Measurements from ENCODE around the gene RGL2.
"Not testable (repeated sequence)": the region's sequence is repeated elsewhere in the genome, so short reads cannot be mapped to it uniquely, and the experiment has no call there.

RGL2 gene

GRCh38 chr6:33290459-33290858 lies 8.3 kb downstream of the RGL2 start:
- no peak for DNase-seq

DNA sequence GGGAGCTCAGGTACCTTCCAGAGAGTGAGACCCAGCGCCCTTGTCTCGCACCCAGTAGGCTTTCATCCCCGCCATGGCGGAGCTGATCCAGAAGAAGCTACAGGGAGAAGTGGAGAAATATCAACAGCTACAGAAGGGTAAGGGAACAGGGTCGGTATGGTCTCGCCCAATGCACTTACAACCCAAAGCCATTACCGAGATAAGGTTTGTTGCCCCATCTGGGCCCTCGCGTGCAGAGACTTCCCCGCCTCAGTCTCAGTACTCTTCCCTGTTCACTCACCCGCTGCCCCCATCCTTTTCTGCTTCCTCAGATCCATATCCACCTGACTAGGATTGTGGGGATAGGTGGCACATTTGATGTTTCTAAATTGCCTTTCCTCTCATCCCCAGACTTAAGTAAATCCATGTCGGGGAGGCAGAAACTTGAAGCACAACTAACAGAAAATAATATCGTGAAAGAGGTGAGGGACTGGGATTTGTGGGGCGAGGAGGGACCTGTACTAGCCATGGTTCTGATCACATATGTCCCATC lies 8.9 kb downstream of the RGL2 start:
- DNase-seq, result no peak

DNA sequence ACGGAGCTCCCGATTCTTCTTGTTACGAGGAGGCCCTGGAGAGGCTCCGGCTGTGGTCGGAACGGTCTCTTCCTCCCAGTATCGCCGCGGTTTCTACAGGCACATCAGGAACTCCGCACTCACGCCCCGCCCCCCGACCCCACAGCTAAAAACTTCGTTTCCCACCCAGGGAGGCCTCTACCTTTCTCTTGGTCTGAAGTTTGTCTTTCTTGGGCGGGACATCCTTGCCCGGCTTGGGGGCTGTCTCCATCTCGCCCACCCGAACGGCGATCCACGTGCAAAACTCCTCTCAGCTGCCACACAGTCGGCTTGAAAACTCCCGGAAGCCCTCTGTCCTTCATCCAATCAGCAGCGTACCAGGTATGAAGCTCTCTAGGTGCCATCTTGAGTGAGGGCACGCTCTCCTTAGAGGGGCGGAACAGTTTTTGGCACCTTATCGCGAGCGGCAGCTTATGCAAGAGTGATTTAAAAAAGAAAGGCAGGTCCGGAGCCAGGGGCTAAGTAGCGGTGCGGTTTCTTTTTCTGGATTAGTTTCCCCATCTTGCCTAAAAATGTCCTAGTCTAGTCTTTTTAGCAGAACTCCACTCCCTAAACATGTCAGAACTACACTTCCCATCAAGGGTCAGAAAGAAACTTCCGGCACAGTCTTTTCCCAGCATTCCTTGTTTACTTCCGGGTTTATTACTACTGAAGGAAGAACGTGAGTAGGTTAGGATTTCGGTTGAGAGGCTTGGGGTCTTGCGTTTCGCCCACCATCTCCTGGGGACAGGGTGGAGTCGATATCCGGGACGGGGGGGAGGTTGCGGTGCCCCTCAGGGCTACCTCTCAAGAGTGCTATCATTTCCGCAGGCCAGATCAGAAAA lies 9.6 kb downstream of the RGL2 start, which contains the start of the genes PFDN6 and WDR46:
TSS of gene PFDN6 (plus strand) at position 681 of the 863 bp plus-strand sequence. CDS start 256 bp downstream, outside the sequence.
TSS of gene WDR46 (minus strand) at position 319 of the 863 bp plus-strand sequence. CDS start at position 250, 69 bp downstream.
- DNase-seq, result peak; percentile 88

DNA sequence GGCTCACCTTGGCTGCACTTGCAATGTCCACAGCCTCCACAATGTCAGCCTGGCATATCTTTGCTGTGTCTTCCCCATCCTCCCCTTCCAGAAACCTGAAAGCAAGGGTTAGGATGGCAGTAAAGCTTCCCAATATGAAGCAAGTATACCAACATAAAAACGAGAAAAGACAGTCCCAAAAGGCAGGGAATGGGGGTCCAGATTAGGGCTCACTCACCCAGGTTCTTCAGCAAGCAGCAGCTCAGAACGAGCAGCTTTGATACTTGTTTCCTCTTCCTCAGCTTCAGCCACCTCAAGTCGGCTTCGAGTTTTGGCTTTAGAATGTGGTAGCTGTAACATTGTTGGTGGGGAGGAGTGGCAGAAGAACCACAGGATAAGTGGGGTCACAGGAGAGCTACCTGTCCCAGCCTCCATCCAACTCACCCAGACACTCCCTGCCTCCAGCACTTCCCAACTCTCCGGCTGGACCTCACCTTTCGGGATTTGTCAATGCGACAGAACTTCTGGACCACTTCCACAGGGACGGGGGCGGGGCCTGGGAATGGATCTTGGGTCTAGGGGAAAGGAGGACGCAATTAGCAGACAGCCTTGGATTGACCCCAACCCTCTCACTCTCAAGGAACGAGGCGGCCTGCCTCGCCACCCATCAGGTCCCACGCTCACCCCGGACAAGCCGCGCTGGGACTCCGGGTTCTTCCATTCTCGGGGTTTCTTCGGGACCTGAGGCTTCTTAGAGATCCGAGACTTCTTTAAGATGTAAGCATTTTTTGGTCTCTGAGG lies 10.4 kb downstream of the RGL2 start:
- DNase-seq, result no peak

- no peak for DNase-seq
These were observed 11.5 kb downstream of the RGL2 start for GRCh38 chr6:33286946-33287914.

- not testable (repeated sequence) for DNase-seq
These were observed 13.5 kb downstream of the RGL2 start for GRCh38 chr6:33285214-33285613.

DNA sequence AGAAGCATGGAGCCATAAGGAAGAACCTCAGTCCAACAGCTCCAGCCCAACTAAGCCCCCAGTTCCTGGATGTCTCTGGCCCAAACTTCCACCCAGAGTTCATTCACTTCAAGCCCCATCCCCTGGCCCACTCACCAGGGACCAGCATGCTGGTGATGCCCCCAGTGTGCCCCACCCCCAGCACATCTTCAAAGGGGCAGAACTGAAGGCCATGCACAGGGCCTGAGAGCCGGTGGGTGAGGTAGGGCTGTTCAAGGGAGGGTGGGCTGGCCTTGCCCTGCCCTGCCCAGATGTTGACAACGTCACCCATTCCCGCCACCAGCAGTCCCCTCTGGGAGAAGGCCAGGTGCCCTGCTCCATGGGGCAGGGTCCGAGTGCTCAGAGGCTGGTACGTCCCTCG lies 18.2 kb downstream of the RGL2 start:
- DNase-seq, result no peak

DNA sequence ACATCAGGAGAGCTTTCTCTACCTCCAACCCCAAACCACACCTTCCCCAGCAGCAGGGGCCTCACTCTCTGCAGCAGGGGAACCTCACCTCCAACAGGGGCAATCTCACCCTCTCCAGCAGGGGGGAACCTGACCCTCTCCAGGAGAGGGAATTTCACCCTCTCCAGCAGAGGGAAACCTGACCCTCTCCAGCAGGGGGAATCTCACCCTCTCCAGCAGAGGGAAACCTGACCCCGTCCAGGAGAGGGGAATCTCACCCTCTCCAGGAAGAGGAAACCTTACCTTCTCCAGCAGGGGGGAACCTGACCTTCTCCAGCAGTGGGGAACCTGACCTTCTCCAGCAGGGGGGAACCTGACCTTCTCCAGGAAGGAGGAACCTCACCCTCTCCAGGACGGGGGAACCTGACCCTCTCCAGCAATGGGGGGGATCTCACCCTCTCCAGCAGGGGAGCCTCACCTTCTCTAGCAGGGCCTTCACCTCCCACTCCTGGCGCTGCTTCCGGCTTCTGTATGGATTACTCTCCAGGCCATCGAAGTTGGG lies 18.7 kb downstream of the RGL2 start:
- peak; percentile 42 for DNase-seq

DNA sequence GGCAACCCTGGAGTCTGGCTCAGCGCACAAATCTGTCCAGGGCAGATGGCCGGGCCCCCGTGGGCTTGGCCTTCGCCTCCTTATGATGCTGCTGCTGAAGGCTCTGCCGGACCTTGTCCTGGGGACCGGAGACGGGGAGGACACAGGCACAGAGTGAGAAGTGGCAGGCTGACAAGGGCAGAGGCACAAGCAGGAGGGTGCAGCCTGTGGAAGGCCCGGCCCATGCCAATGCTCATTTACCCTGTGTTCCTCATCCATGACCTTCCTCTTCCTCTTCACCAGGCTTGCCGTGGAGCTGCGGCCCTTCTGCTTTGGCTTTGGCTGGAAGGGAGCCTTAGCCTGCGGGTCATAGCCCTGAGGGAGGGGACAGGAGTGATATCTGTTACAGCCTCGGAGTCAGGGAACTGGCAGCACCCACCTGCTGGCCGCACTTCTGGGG lies 19.5 kb downstream of the RGL2 start:
- DNase-seq, result no peak

DNA sequence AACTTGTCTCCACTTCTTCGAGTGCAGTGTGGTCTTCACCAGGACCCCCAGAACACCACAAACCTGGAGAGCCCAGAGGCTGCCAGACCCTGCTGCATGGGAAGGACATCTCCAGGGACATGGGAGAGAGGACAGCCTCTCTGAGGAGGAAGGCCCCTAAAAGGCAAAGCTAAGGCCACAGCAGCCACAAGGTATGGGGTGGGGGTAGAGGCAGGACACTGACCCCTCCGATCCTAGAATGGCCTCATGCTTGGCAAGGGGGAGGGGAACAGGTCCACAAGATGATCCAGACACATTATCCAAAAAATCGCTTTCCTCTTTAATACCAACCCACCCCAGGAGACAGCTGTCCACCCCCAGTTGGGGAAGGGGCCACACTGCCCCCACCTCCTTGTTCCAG lies 19.9 kb downstream of the RGL2 start:
- no peak for DNase-seq

DNA sequence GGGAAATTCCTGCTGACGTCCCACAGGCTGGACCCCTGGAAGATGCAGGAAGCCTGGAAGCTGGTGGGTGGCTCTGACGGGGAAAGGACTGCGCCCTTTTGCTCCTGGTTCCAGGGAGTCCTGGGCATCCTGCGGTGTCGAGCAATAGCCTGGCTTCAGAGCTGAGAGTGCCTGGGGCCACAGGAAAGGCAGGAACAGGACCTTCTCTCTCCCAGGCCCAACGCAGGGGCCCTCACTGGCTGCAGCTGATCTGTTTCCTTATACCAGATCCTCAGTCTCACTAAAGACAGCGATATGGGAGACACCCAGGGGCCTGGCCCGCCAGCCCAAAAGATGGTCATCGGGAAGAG lies 20.4 kb downstream of the RGL2 start:
- no peak for DNase-seq

DNA sequence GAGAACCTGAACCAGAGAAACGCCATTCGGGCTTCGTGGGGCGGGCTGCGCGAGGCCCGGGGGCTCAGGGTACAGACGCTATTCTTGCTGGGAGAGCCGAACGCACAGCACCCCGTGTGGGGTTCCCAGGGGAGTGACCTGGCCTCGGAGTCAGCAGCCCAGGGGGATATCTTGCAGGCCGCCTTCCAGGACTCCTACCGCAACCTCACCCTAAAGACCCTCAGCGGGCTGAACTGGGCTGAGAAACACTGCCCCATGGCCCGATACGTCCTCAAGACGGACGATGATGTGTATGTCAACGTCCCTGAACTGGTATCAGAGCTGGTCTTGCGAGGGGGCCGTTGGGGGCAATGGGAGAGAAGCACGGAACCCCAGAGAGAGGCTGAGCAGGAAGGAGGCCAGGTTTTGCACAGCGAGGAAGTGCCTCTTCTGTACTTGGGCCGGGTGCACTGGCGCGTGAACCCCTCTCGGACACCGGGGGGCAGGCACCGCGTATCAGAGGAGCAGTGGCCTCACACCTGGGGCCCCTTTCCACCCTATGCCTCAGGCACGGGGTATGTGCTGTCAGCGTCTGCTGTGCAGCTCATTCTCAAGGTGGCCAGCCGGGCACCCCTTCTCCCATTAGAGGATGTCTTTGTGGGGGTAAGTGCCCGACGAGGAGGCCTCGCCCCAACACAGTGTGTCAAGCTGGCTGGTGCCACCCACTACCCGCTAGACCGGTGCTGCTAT lies 20.9 kb downstream of the RGL2 start:
- DNase-seq, result no peak

- peak; percentile 69 for DNase-seq
These were observed 21.7 kb downstream of the RGL2 start, which contains the start of gene B3GALT4 for GRCh38 chr6:33276864-33277662. Gene B3GALT4 (plus strand): TSS chr6:33277123. CDS start chr6:33277420, 297 bp downstream.

DNA sequence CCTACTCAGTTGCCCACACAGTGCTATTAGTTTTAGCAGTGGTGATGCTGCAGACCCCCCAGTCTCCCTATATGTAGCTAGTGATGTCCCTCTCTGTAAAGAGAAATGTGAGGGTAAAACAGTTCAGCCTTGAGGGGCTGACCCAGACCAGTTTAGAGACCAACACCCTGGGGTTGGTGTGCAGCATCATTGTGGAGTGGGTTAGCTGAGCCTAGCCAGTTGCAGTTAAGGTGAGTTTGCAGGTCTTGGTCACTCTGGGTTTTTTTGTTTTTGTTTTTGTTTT lies 22.2 kb downstream of the RGL2 start:
- DNase-seq, result no peak

DNA sequence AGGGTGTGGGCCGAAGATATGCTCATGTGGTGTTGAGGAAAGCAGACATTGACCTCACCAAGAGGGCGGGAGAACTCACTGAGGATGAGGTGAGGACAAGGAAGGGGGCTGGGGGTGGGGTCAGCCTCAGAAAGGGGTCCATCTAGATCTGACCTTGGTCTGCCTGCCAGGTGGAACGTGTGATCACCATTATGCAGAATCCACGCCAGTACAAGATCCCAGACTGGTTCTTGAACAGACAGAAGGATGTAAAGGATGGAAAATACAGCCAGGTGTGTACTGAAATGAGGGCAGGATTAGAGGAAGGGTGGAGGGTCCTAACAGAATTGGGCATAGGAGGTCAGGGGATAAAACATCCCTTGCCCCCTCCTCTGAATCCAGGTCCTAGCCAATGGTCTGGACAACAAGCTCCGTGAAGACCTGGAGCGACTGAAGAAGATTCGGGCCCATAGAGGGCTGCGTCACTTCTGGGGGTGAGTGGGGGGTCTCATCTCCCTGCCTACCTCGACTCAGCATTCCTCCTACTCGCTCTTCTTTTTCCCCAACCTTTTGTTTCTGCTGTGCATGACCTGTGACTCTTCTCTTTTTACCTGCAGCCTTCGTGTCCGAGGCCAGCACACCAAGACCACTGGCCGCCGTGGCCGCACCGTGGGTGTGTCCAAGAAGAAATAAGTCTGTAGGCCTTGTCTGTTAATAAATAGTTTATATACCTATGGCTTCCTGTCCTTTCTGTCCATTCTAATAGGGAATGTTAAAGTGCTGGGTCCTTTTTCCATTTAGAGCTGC lies 22.8 kb downstream of the RGL2 start:
- DNase-seq, result not testable (repeated sequence)

GRCh38 chr6:33273924-33274902 lies 24.5 kb downstream of the RGL2 start:
- no peak for DNase-seq

DNA sequence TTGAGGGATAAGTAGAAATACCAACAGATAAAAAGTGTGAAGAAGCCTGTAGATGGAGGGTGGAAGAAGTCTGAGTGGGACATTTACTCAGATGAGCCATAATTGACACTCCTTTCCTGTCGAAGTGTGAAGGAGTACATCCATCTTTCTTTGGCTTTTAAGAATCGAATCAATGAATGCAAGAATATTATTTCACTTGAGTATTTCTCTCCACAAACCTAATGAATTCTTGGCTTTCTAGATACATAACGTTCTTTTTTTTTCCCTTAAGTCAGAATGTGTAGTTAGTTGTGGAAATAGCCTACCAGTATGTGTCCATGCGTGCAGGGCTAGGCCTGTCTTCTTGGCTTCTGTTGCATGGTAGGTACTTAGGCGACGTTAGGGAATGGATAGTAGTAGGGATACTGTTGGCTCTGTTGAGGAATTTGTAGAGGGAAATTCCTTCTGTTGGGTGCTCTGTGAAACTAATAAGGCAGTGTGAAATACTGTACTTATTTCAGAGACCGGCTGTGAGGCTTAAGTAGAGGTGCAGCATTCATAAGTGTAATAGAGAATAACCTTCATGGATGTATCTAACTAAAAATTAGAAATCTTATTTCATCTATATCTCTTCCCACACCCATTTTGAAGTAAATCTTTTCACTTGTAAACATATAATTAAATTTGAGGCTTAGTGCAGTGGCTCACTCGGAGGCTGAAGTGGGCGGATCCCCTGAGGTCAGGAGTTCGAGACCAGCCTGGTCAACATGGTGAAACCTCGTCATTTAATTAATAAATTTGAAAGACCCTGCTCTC lies 25.4 kb downstream of the RGL2 start:
- DNase-seq, result no peak

Measured in HCEC 1CT (cell line).